IMR-90 (cell line): ENCODE results near the gene ARPC1A. TPM values are rescaled to one million over a fixed set of nuclear protein-coding genes. Genes with fewer than 3 reads are reported as not detected.
A peak's percentile ranks its signal among the peaks of the same experiment; 100 is the strongest.

Experiments
- ATAC-seq: fragments of 200-7000 bp; cut with Tn5 transposase; 2 replicates; pipeline ENCODE4 v1.9.1; 2020; ENCODE audit warnings: low read depth, mild to moderate bottlenecking, moderate library complexity
- BruUV-seq: library from RNA; stranded (reverse); fragments of 400-500 nt; replicated peaks from 2 replicates; lab custom pipeline; 2021; lab: Mats Ljungman, UMichigan
- CTCF ChIA-PET: fragments of 300-600 bp; formaldehyde crosslinking; extraction: SDS; loops from one replicate; lab custom pipeline; 2021; ENCODE audit warnings: antibody characterized with exemption; lab: Yijun Ruan, JAX
- POLR2A ChIA-PET: fragments of 300-600 bp; sonication (Branson Sonifier 250); formaldehyde crosslinking; loops from one replicate; lab custom pipeline; 2022; ENCODE audit warnings: antibody characterized with exemption; ENCODE audit not compliant: unreplicated experiment; lab: Charles Lee
- DNase-seq: peaks from one replicate; pipeline ENCODE4 v3.0.0; 2013
- H2AFZ ChIP-seq: replicated peaks from 2 replicates; pipeline ENCODE3; 2013; ENCODE audit warnings: low read length, mild to moderate bottlenecking; ENCODE audit not compliant: poor library complexity
- H2AK5ac ChIP-seq: 2 replicates; pipeline ENCODE4 v1.6.1; 2013; ENCODE audit warnings: low read depth, low read length, inconsistent platforms
- H2AK9ac ChIP-seq: replicated peaks from 2 replicates; pipeline ENCODE3; 2013; ENCODE audit warnings: mild to moderate bottlenecking, low read depth, low read length, moderate library complexity; ENCODE audit not compliant: poor library complexity
- H2BK120ac ChIP-seq: 2 replicates; pipeline ENCODE4 v1.6.1; 2013; ENCODE audit warnings: low read depth, low read length, inconsistent platforms
- H2BK15ac ChIP-seq: 3 replicates; pipeline ENCODE4 v1.6.1; 2013; ENCODE audit warnings: low read depth, low read length, inconsistent platforms
- H2BK20ac ChIP-seq: 2 replicates; pipeline ENCODE4 v1.6.1; 2013; ENCODE audit warnings: low read depth, mild to moderate bottlenecking, inconsistent platforms, low read length, moderate library complexity
- H2BK5ac ChIP-seq: 2 replicates; pipeline ENCODE4 v1.6.1; 2013; ENCODE audit warnings: mild to moderate bottlenecking, low read depth, low read length, inconsistent platforms; ENCODE audit not compliant: poor library complexity, severe bottlenecking
- H3K14ac ChIP-seq: replicated peaks from 2 replicates; pipeline ENCODE4 v1.6.1; 2013; ENCODE audit warnings: low read depth, low read length, inconsistent platforms
- H3K18ac ChIP-seq: 2 replicates; pipeline ENCODE4 v1.6.1; 2013; ENCODE audit warnings: low read depth, low read length, control low read depth
- H3K23ac ChIP-seq: 2 replicates; pipeline ENCODE4 v1.6.1; 2013; ENCODE audit warnings: low read depth, low read length, inconsistent platforms
- H3K27ac ChIP-seq: 2 replicates; pipeline ENCODE4 v1.5.1; 2013; ENCODE audit warnings: mild to moderate bottlenecking, control low read depth, low read length; ENCODE audit not compliant: insufficient read depth
- H3K27me3 ChIP-seq: 2 replicates; pipeline ENCODE4 v1.6.1; 2013; ENCODE audit warnings: low read length; ENCODE audit not compliant: control insufficient read depth, insufficient read depth
- H3K36me3 ChIP-seq: 2 replicates; pipeline ENCODE4 v1.6.1; 2013; ENCODE audit warnings: low read length, mixed read lengths; ENCODE audit not compliant: control insufficient read depth, insufficient read depth
- H3K4ac ChIP-seq: 2 replicates; pipeline ENCODE4 v1.6.1; 2013; ENCODE audit warnings: low read depth, low read length, inconsistent platforms
- H3K4me1 ChIP-seq: 2 replicates; pipeline ENCODE4 v1.6.1; 2013; ENCODE audit warnings: low read length, mixed read lengths; ENCODE audit not compliant: control insufficient read depth, insufficient read depth
- H3K4me2 ChIP-seq: 2 replicates; pipeline ENCODE4 v1.6.1; 2013; ENCODE audit warnings: low read depth, mild to moderate bottlenecking, control low read depth, low read length, moderate library complexity
- H3K4me3 ChIP-seq: 2 replicates; pipeline ENCODE4 v1.5.1; 2013; ENCODE audit warnings: low read depth, mild to moderate bottlenecking, control low read depth, low read length, moderate library complexity; ENCODE audit not compliant: insufficient read depth
- H3K56ac ChIP-seq: 2 replicates; pipeline ENCODE4 v1.6.1; 2013; ENCODE audit warnings: low read length, inconsistent platforms; ENCODE audit not compliant: insufficient read depth; ENCODE audit errors: extremely low read depth
- H3K79me1 ChIP-seq, 2 experiments: 2 replicates each; pipeline ENCODE4 v1.6.1; 2013; ENCODE audit warnings: low read length in 2 of 2, inconsistent platforms in 1 of 2, low read depth in 1 of 2
- H3K9ac ChIP-seq: 2 replicates; pipeline ENCODE4 v1.6.1; 2013; ENCODE audit warnings: low read depth, low read length, control low read depth
- H3K9me1 ChIP-seq: 2 replicates; pipeline ENCODE4 v1.6.1; 2013; ENCODE audit warnings: low read length, inconsistent platforms; ENCODE audit not compliant: insufficient read depth
- H3K9me3 ChIP-seq: 2 replicates; pipeline ENCODE4 v1.6.1; 2013; ENCODE audit warnings: low read length; ENCODE audit not compliant: control insufficient read depth, insufficient read depth
- H4K20me1 ChIP-seq: 2 replicates; pipeline ENCODE4 v1.6.1; 2013; ENCODE audit warnings: low read length, inconsistent platforms; ENCODE audit not compliant: insufficient read depth
- H4K5ac ChIP-seq: 2 replicates; pipeline ENCODE4 v1.6.1; 2013; ENCODE audit warnings: mild to moderate bottlenecking, low read depth, low read length, control low read depth
- H4K8ac ChIP-seq, 2 experiments: 2 replicates each; pipeline ENCODE4 v1.6.1; 2013; ENCODE audit warnings: low read depth in 2 of 2, low read length in 2 of 2, control low read depth in 1 of 2, inconsistent platforms in 1 of 2
- H4K91ac ChIP-seq: 2 replicates; pipeline ENCODE4 v1.6.1; 2013; ENCODE audit warnings: low read depth, low read length, inconsistent platforms; ENCODE audit not compliant: insufficient read depth
- CHD1 ChIP-seq: IDR thresholded peaks from 2 replicates; pipeline ENCODE4 v1.6.1; 2012; ENCODE audit warnings: low read depth, low read length, improper control_type of control experiment
- CTCF ChIP-seq: conservative IDR thresholded peaks from 2 replicates; pipeline ENCODE4 v1.5.1; 2012; ENCODE audit warnings: mild to moderate bottlenecking, low read depth, low read length, improper control_type of control experiment
- MAFK ChIP-seq: IDR thresholded peaks from 2 replicates; pipeline ENCODE4 v1.6.1; 2012; ENCODE audit warnings: low read depth, low read length, improper control_type of control experiment
- RAD21 ChIP-seq: IDR thresholded peaks from 2 replicates; pipeline ENCODE4 v1.6.1; 2012; ENCODE audit warnings: low read length, improper control_type of control experiment
- WGBS, 2 experiments: methylation state at CpG; one replicate each; pipeline versions ENCODE4 v1.1.5 to v1.1.7; 2013; ENCODE audit warnings: missing lambda C conversion rate in 2 of 2; ENCODE audit not compliant: insufficient read length in 1 of 2; ENCODE audit errors: extremely low coverage in 2 of 2; 5-methylcytosine and 5-hydroxymethylcytosine counted together
- dilution Hi-C: fragments of 300-500 bp; cut with HindIII; formaldehyde crosslinking; loops from one replicate; pipeline ENCODE4 v1.14.3; 2018; ENCODE audit warnings: low sequenced_read_pairs; ENCODE audit not compliant: unreplicated experiment
- in situ Hi-C: fragments of 300-500 bp; cut with MboI; formaldehyde crosslinking; loops from 3 replicates; pipeline ENCODE4 v1.14.3; 2019; ENCODE audit warnings: low sequenced_read_pairs, inconsistent platforms, mixed read lengths
- intact Hi-C: fragments of 100-400 bp; cut with micrococcal nuclease; formaldehyde crosslinking; loops from 2 replicates; pipeline ENCODE4 v1.10.0; 2022
- polyA plus RNA-seq, 3 experiments: library from polyadenylated mRNA; depleted of rRNA; stranded (reverse); fragments of >200 nt; gene quantifications; 2 replicates each; pipeline ENCODE4 v1.2.3, GENCODE V29; 2012; ENCODE audit warnings: low replicate concordance in 1 of 3
- total RNA-seq: library from RNA; depleted of rRNA; stranded (reverse); fragments of >200 nt; gene quantifications from 2 replicates; pipeline ENCODE4 v1.2.3, GENCODE V29; 2012

Gene ARPC1A
- total and polyA plus RNA-seq, 2 of the 4 experiments (the other 2 are of a cell fraction): 253 to 327 TPM

- ChIA-PET POLR2A (no interaction called here), CTCF (no interaction called here)
- peaks cover 11 to 45% of the 10 kb centered on the region in 2 experiments; a peak in 3 of 4 replicates for H3K79me1 ChIP-seq
- peak overlapping the region; percentile 24 for H2AFZ ChIP-seq
- no peak for TF ChIP-seq CHD1
- TF ChIP-seq MAFK: no peak
- TF ChIP-seq CTCF: peak; percentile 19; the same call in 1 of the 2 replicates
- no peak for TF ChIP-seq RAD21
- in situ Hi-C loops (no loop called here), intact Hi-C loops (no loop called here), dilution Hi-C loops (no loop called here)
- no peaks in the 10 kb centered on the region for H3K9me3 ChIP-seq
- H3K18ac ChIP-seq: no peak overlapping the region
- no peak overlapping the region for H3K14ac ChIP-seq
- H2BK5ac ChIP-seq: no peak overlapping the region
- H3K9me1 ChIP-seq: peaks cover 7% of the 10 kb centered on the region
- no peak overlapping the region for H3K4me2 ChIP-seq
- no peak overlapping the region for H4K91ac ChIP-seq
- H3K56ac ChIP-seq: no peak overlapping the region
- H2AK9ac ChIP-seq: peak overlapping the region; percentile 30
- no TSS peak for BruUV-seq
- ATAC-seq: no peak
- H2BK15ac ChIP-seq: no peak overlapping the region
- H3K23ac ChIP-seq: no peak overlapping the region
- H3K36me3 ChIP-seq: peaks cover 35% of the 10 kb centered on the region
- H4K5ac ChIP-seq: no peak overlapping the region
- H4K8ac ChIP-seq: no peak overlapping the region
- H3K4me1 ChIP-seq: peaks cover 6% of the 10 kb centered on the region
- no peak overlapping the region for H2AK5ac ChIP-seq
- no peak overlapping the region for H3K27ac ChIP-seq
- no peak overlapping the region for H2BK120ac ChIP-seq
- 100% methylated on average over 1 of the region's 17 CpGs; no CpG with 5 or more reads in 1 of the 2 experiments for WGBS, 2 experiments
- H3K27me3 ChIP-seq: no peaks in the 10 kb centered on the region
- DNase-seq: no peak
- no peak overlapping the region for H3K9ac ChIP-seq
- no peak overlapping the region for H3K4ac ChIP-seq
- H3K4me3 ChIP-seq: no peak overlapping the region
- peaks cover 24% of the 10 kb centered on the region for H4K20me1 ChIP-seq
- no peak overlapping the region for H2BK20ac ChIP-seq
These were observed 39.8 kb downstream of the ARPC1A start for GRCh38 chr7:99365318-99366141.
